HepG2 (cell line): ENCODE data around the gene ADGRD1. TPM values are rescaled to one million over a fixed set of nuclear protein-coding genes. Genes with fewer than 3 reads are reported as not detected.

Experiments
- ATAC-seq: fragments of 200-7000 bp; cut with Tn5 transposase; 3 replicates; pipeline ENCODE4 v1.9.1; 2020; ENCODE audit warnings: mild to moderate bottlenecking, moderate library complexity
- BruUV-seq: library from RNA; stranded (reverse); fragments of 400-500 nt; replicated peaks from 2 replicates; lab custom pipeline; 2021; lab: Mats Ljungman, UMichigan
- CTCF ChIA-PET: fragments of 300-600 bp; formaldehyde crosslinking; extraction: SDS; loops from one replicate; lab custom pipeline; 2021; ENCODE audit warnings: low total read pairs, inconsistent platforms, low intra/inter-chr PET ratio; lab: Yijun Ruan, JAX
- POLR2A ChIA-PET: fragments of 350-600 bp; sonication (Branson Sonifier 250); formaldehyde crosslinking; loops from one replicate; lab custom pipeline; 2020; ENCODE audit warnings: antibody characterized with exemption, inconsistent platforms; lab: Yijun Ruan, JAX
- DNase-seq: peaks from one replicate; pipeline ENCODE4 v3.0.0-alpha.2; 2015; ENCODE audit warnings: low spot score
- FAIRE-seq: peaks from 3 replicates; lab custom pipeline; 2011; peaks lifted over from hg19 to GRCh38; lab: Jason Lieb, UNC
- H2AFZ ChIP-seq: one replicate; pipeline ENCODE4 v1.6.1; 2011; ENCODE audit warnings: low read length, inconsistent platforms
- H3K27ac ChIP-seq: fragments of 300-600 bp; 3 replicates; pipeline ENCODE4 v1.8.0; 2011; ENCODE audit warnings: mixed run types, mild to moderate bottlenecking, mixed read lengths, low read length, inconsistent platforms; ENCODE audit not compliant: insufficient read depth; ENCODE audit errors: extremely low read length
- H3K27me3 ChIP-seq, 2 experiments: fragments of 200-600 bp in 1 of 2; 2 replicates in 1 of 2; 3 replicates in 1 of 2; pipeline versions ENCODE4 v1.6.0 to v1.8.0; 2011; ENCODE audit warnings: low read length in 2 of 2, mild to moderate bottlenecking in 2 of 2, moderate library complexity in 2 of 2, inconsistent platforms in 1 of 2; ENCODE audit not compliant: insufficient read depth in 2 of 2, control insufficient read depth in 1 of 2
- H3K36me3 ChIP-seq, 2 experiments: fragments of 200-600 bp in 1 of 2; replicated peaks in 1 of 2; 2 replicates in 1 of 2; 3 replicates in 1 of 2; pipeline versions ENCODE4 v1.5.1 to v1.8.0; 2011; ENCODE audit warnings: low read length in 2 of 2, inconsistent platforms in 1 of 2; ENCODE audit not compliant: insufficient read depth in 2 of 2, control insufficient read depth in 1 of 2
- H3K4me1 ChIP-seq: 2 replicates; pipeline ENCODE4 v1.5.1; 2012; ENCODE audit warnings: low read length, inconsistent platforms; ENCODE audit not compliant: insufficient read depth
- H3K4me2 ChIP-seq: 2 replicates; pipeline ENCODE4 v1.6.0; 2011; ENCODE audit warnings: low read depth, low read length, inconsistent platforms
- H3K4me3 ChIP-seq, 3 experiments: fragments of 200-600 bp in 1 of 3; sonication (generic), shearing (Covaris generic) in 1 of 3; replicated peaks in 1 of 3; 2 replicates each; pipeline ENCODE4 v1.5.1; 2011 to 2016; ENCODE audit warnings: low read length in 3 of 3, inconsistent platforms in 2 of 3, low read depth in 2 of 3, mild to moderate bottlenecking in 2 of 3, control low read depth in 1 of 3, mixed read lengths in 1 of 3; ENCODE audit not compliant: insufficient read depth in 1 of 3
- H3K79me2 ChIP-seq: one replicate; pipeline ENCODE4 v1.6.1; 2011; ENCODE audit warnings: low read length, inconsistent platforms; ENCODE audit not compliant: insufficient read depth
- H3K9ac ChIP-seq: 2 replicates; pipeline ENCODE4 v1.6.0; 2011; ENCODE audit warnings: mild to moderate bottlenecking, low read depth, low read length, inconsistent platforms; ENCODE audit not compliant: insufficient read depth
- H3K9me3 ChIP-seq: 2 replicates; pipeline ENCODE4 v1.5.1; 2012; ENCODE audit warnings: mild to moderate bottlenecking, low read length
- H4K20me1 ChIP-seq: 2 replicates; pipeline ENCODE4 v1.6.0; 2011; ENCODE audit warnings: inconsistent platforms, mild to moderate bottlenecking, low read length, moderate library complexity; ENCODE audit not compliant: insufficient read depth
- ATF7 ChIP-seq, 2 experiments: fragments of 450-650 bp in 1 of 2; sonication (generic) in 1 of 2; formaldehyde crosslinking in 1 of 2; IDR thresholded peaks; 2 replicates each; pipeline versions ENCODE4 v1.4.0 to v1.6.1; 2016 to 2020; ENCODE audit warnings: antibody characterized with exemption in 1 of 2, mild to moderate bottlenecking in 1 of 2, missing genetic modification reagents in 1 of 2
- GABPB1 ChIP-seq: IDR thresholded peaks from 2 replicates; pipeline ENCODE4 v1.6.1; 2016; ENCODE audit warnings: mild to moderate bottlenecking, missing genetic modification reagents, moderate library complexity, missing compliant biosample characterization
- MEF2D ChIP-seq: sonication (generic); formaldehyde crosslinking; IDR thresholded peaks from 2 replicates; pipeline ENCODE4 v1.5.1; 2020; ENCODE audit warnings: mild to moderate bottlenecking, missing genetic modification reagents
- SKI ChIP-seq: fragments of 450-650 bp; IDR thresholded peaks from one replicate; pipeline ENCODE4 v1.6.1; 2018; ENCODE audit warnings: mild to moderate bottlenecking; ENCODE audit not compliant: partially characterized antibody
- SPEN ChIP-seq: sonication (generic); formaldehyde crosslinking; IDR thresholded peaks from 2 replicates; pipeline ENCODE4 v1.5.1; 2020; ENCODE audit warnings: low read depth, mild to moderate bottlenecking, missing genetic modification reagents
- TOPORS ChIP-seq: sonication (generic); formaldehyde crosslinking; IDR thresholded peaks from 2 replicates; pipeline ENCODE4 v1.8.0; 2023; ENCODE audit warnings: mild to moderate bottlenecking, missing genetic modification reagents
- ZNF180 ChIP-seq: sonication (generic); formaldehyde crosslinking; IDR thresholded peaks from 2 replicates; pipeline ENCODE4 v1.4.0; 2020; ENCODE audit warnings: low read depth, missing genetic modification reagents, borderline replicate concordance
- ZNF30 ChIP-seq: sonication (generic); formaldehyde crosslinking; IDR thresholded peaks from 2 replicates; pipeline ENCODE4 v1.5.0; 2020; ENCODE audit warnings: mild to moderate bottlenecking, missing genetic modification reagents
- ZXDC ChIP-seq: sonication (generic); formaldehyde crosslinking; IDR thresholded peaks from 2 replicates; pipeline ENCODE4 v1.5.0; 2020; ENCODE audit warnings: mild to moderate bottlenecking, missing genetic modification reagents
- WGBS: methylation state at CpG from one replicate; pipeline ENCODE4 v1.1.6; 2017; ENCODE audit warnings: low lambda C conversion rate; 5-methylcytosine and 5-hydroxymethylcytosine counted together
- in situ Hi-C: cut with HindIII; loops from 2 replicates; pipeline ENCODE4 v1.10.0; 2017; ENCODE audit warnings: low pct_unique_long_range_greater_than_20kb; ENCODE audit not compliant: extremely low pct_ligation_motif_present
- intact Hi-C: fragments of 100-400 bp; cut with micrococcal nuclease; formaldehyde crosslinking; loops from one replicate; pipeline ENCODE4 v1.10.0; 2022; ENCODE audit not compliant: unreplicated experiment
- polyA plus RNA-seq, 8 experiments: library from polyadenylated mRNA; depleted of rRNA in 3 of 8; stranded (reverse) in 7 of 8; unstranded in 1 of 8; fragments of >200 nt; fragmentation: Illumina TruSeq in 4 of 8; extraction: Trizol in 4 of 8; gene quantifications; 2 replicates each; pipeline versions ENCODE4 v1.2.1 to v1.2.3, GENCODE V29; 2011 to 2016; ENCODE audit warnings: low read depth in 4 of 8, missing spikeins in 1 of 8, mixed read lengths in 1 of 8; ENCODE audit not compliant: insufficient read depth in 1 of 8
- total RNA-seq, 5 experiments: library from RNA; depleted of rRNA; stranded (reverse); fragments of >200 nt; fragmentation: Illumina TruSeq; extraction: Trizol; gene quantifications; 2 replicates each; pipeline ENCODE4 v1.2.3, GENCODE V29; 2016; ENCODE audit warnings: low read depth in 1 of 5
- TF ChIP-seq, protein P1 (sequence below): IDR thresholded peaks from 2 replicates; pipeline ENCODE4 v1.6.1; 2016; ENCODE audit warnings: low read depth
- TF ChIP-seq, protein P2 (sequence below): IDR thresholded peaks from 2 replicates; pipeline ENCODE4 v1.6.1; 2016; ENCODE audit warnings: missing compliant biosample characterization, missing genetic modification reagents, borderline replicate concordance

ADGRD1 gene
- total and polyA plus RNA-seq, 2 of the 13 experiments (the other 11 are each of a cell fraction or from before 2014, with no cell fraction given) = 0.46 to 12.4 TPM

GRCh38 chr12:131093604-131093955, 139.9 kb downstream of the ADGRD1 start:
- Histone ChIP-seq H3K36me3 (no peaks in the 10 kb centered on the region), H3K4me3 (no peak overlapping the region), H3K4me1 (peaks cover 8% of the 10 kb centered on the region; the same call in 1 of the 2 replicates)
- BruUV-seq = no TSS peak
- CTCF ChIA-PET = no interaction called here
- POLR2A ChIA-PET = no interaction called here
- TF ChIP-seq, protein P1, sequence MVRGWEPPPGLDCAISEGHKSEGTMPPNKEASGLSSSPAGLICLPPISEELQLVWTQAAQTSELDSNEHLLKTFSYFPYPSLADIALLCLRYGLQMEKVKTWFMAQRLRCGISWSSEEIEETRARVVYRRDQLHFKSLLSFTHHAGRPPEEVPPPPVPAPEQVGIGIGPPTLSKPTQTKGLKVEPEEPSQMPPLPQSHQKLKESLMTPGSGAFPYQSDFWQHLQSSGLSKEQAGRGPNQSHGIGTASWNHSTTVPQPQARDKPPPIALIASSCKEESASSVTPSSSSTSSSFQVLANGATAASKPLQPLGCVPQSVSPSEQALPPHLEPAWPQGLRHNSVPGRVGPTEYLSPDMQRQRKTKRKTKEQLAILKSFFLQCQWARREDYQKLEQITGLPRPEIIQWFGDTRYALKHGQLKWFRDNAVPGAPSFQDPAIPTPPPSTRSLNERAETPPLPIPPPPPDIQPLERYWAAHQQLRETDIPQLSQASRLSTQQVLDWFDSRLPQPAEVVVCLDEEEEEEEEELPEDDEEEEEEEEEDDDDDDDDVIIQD (CRISPR knock-in tag) = no peak
- TF ChIP-seq ZNF30 (no peak), ZXDC (CRISPR knock-in tag) (no peak), GABPB1 (no peak), ATF7 (IDR thresholded peaks at IDR 0.05) (no peak), ATF7 (CRISPR knock-in tag; IDR thresholded peaks at IDR 0.05) (no peak), MEF2D (CRISPR knock-in tag) (no peak), ZNF180 (CRISPR knock-in tag) (no peak), TOPORS (no peak), SKI (no peak), SPEN (CRISPR knock-in tag) (no peak)
- TF ChIP-seq, protein P2, sequence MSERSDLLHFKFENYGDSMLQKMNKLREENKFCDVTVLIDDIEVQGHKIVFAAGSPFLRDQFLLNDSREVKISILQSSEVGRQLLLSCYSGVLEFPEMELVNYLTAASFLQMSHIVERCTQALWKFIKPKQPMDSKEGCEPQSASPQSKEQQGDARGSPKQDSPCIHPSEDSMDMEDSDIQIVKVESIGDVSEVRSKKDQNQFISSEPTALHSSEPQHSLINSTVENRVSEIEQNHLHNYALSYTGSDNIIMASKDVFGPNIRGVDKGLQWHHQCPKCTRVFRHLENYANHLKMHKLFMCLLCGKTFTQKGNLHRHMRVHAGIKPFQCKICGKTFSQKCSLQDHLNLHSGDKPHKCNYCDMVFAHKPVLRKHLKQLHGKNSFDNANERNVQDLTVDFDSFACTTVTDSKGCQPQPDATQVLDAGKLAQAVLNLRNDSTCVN (CRISPR knock-in tag) = no peak
- TF ChIP-seq, all 625 proteins: peak for 0
- Histone ChIP-seq H3K4me2 (no peak overlapping the region), H3K27me3 (no peaks in the 10 kb centered on the region), H3K9ac (no peak overlapping the region), H3K27ac (no peak overlapping the region), H3K79me2 (no peaks in the 10 kb centered on the region), H2AFZ (no peak overlapping the region), H4K20me1 (no peaks in the 10 kb centered on the region), H3K9me3 (no peaks in the 10 kb centered on the region)
- WGBS = no CpG with 5 or more reads among the region's 5 CpGs
- DNase-seq (no peak), ATAC-seq (no peak), FAIRE-seq (no peak)
- intact Hi-C loops (no loop called here), in situ Hi-C loops (no loop called here)
